Left lobe of liver (tissue), 2 donors: ENCODE data around the gene F8. TPM values are rescaled to one million over a fixed set of nuclear protein-coding genes. Genes with fewer than 3 reads are reported as not detected.

Experiments
- ATAC-seq: fragments of 200-7000 bp; cut with Tn5 transposase; one replicate; pipeline ENCODE4 v1.9.1; 2020; ENCODE audit warnings: mild to moderate bottlenecking, moderate library complexity
- DNase-seq: peaks from one replicate; pipeline ENCODE4 v3.0.0-alpha.2; 2020; ENCODE audit warnings: low spot score
- total RNA-seq: library from RNA; stranded (reverse); gene quantifications from one replicate; pipeline ENCODE4 v1.2.1, GENCODE V29; 2021
- donor health status: DM: no; HTN: no; CAD: no; lungs with moderate emphysema.
- donor health status: DM: no; HTN: yes; CAD: no.

The F8 gene
- total RNA-seq, 1 donor from 2014 or later, result 22.6 TPM

- no peak for DNase-seq
- peak; percentile 26 for ATAC-seq
Observed at GRCh38 chrX:154793084-154793795, 229.3 kb downstream of the F8 start.

GRCh38 chrX:154791939-154792338 lies 230.6 kb downstream of the F8 start:
- DNase-seq (no peak), ATAC-seq (peak; percentile 12)

- ATAC-seq (peak; percentile 81), DNase-seq (no peak)
Observed at GRCh38 chrX:154791467-154791866, 231.1 kb downstream of the F8 start.

Other genes starting within 250 kb of the F8 start
- gene MPP1, start 217.2 kb downstream of the F8 start, total RNA-seq, result 22.9 TPM
- gene SMIM9, start 188.1 kb downstream of the F8 start, total RNA-seq, result not detected
- 17.3 TPM for gene F8A1, start 136.4 kb downstream of the F8 start, total RNA-seq
- 26.9 TPM for gene FUNDC2, start 4.1 kb upstream of the F8 start, total RNA-seq
- 8.3 TPM for gene CMC4, start 48.4 kb upstream of the F8 start, total RNA-seq
- 15.2 TPM for gene MTCP1, start 48.4 kb upstream of the F8 start, total RNA-seq
- gene BRCC3, start 48.8 kb upstream of the F8 start, total RNA-seq, result 9.5 TPM
- 15.3 TPM for gene VBP1, start 193.7 kb upstream of the F8 start, total RNA-seq
- gene RAB39B, start 241.8 kb upstream of the F8 start, total RNA-seq, result 0.10 TPM